Measurements from ENCODE around the gene RTL1.

The RTL1 gene

DNA sequence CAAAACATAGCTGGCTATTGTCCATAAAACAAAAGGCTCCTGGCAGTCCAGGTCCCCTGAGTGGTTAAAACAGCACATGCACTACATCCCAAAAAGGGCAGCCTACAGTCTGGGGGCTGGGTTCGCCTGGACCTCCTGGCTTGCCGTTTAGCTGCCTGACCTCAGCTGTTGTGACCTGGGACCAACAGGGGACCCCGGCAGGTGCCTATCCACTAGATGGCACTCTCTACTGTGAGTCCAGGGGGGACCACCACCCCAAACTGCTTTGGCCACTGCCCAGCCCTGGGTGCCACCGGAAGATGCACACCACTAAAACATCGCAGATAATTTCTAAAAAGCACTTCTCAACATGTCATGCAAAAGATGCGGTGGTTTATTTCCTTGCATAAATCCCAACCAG, 2.9 kb upstream of the RTL1 start:
- H3K4me3 ChIP-seq (ENCODE audit: low read length): no peak overlapping the region
- H3K4me2 ChIP-seq (ENCODE audit: low read depth, low read length): no peak overlapping the region

DNA sequence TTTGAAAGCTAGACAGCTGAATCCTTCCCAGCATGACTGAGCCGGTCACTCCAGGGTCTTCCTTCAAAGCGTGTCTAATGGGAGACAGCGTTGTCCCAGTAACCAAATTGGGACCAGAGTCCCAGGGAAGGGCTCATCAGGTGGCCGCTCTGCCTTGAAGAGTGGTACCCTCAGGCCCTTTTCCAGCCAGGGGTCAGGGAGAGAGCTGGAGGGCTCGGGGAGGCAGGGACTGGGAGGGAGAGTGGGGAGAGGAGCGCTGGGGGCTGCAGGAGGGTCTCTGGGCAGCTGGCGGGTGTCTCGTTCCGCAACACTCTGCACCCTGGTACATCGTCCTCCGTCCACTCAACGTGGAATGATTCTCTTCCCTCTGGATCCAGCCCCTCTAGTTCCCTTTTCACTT, 1.6 kb upstream of the RTL1 start:
- Histone ChIP-seq H3K79me2 (ENCODE audit: low read length) (no peaks in the 10 kb centered on the region), H3K27me3 (replicated peaks; ENCODE audit: insufficient read depth, low read length) (peaks cover 21% of the 10 kb centered on the region)

More for the DNA sequence above, 2.9 kb upstream of the RTL1 start:
- Histone ChIP-seq H3F3A (ENCODE audit: insufficient read depth, low read length) (no peaks in the 10 kb centered on the region), H3K27me3 (replicated peaks; ENCODE audit: insufficient read depth, low read length) (peaks cover 9% of the 10 kb centered on the region), H3K9ac (ENCODE audit: low read length) (no peak overlapping the region), H3K27ac (ENCODE audit: low read length) (no peak overlapping the region), H3K9me3 (replicated peaks; ENCODE audit: insufficient read depth, low read length) (no peaks in the 10 kb centered on the region), H4K20me1 (ENCODE audit: insufficient read depth, low read length) (no peaks in the 10 kb centered on the region), H2AFZ (ENCODE audit: low read length) (no peak overlapping the region), H3K79me2 (ENCODE audit: low read length) (no peaks in the 10 kb centered on the region), H3K4me1 (ENCODE audit: low read length) (no peaks in the 10 kb centered on the region), H3K36me3 (replicated peaks; ENCODE audit: insufficient read depth, low read length) (no peaks in the 10 kb centered on the region), H3K9me2 (replicated peaks; ENCODE audit: insufficient read depth, low read length) (no peaks in the 10 kb centered on the region)
- no peak for TF ChIP-seq EZH2phosphoT487 (IDR thresholded peaks at IDR 0.05; ENCODE audit: low read length)
- TF ChIP-seq, protein P1, sequence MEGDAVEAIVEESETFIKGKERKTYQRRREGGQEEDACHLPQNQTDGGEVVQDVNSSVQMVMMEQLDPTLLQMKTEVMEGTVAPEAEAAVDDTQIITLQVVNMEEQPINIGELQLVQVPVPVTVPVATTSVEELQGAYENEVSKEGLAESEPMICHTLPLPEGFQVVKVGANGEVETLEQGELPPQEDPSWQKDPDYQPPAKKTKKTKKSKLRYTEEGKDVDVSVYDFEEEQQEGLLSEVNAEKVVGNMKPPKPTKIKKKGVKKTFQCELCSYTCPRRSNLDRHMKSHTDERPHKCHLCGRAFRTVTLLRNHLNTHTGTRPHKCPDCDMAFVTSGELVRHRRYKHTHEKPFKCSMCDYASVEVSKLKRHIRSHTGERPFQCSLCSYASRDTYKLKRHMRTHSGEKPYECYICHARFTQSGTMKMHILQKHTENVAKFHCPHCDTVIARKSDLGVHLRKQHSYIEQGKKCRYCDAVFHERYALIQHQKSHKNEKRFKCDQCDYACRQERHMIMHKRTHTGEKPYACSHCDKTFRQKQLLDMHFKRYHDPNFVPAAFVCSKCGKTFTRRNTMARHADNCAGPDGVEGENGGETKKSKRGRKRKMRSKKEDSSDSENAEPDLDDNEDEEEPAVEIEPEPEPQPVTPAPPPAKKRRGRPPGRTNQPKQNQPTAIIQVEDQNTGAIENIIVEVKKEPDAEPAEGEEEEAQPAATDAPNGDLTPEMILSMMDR (IDR thresholded peaks at IDR 0.05; ENCODE audit: low read length): 0 out of 2 replicates have a peak, but pooled peaks have one; percentile 6
- no peak for DNase-seq

DNA sequence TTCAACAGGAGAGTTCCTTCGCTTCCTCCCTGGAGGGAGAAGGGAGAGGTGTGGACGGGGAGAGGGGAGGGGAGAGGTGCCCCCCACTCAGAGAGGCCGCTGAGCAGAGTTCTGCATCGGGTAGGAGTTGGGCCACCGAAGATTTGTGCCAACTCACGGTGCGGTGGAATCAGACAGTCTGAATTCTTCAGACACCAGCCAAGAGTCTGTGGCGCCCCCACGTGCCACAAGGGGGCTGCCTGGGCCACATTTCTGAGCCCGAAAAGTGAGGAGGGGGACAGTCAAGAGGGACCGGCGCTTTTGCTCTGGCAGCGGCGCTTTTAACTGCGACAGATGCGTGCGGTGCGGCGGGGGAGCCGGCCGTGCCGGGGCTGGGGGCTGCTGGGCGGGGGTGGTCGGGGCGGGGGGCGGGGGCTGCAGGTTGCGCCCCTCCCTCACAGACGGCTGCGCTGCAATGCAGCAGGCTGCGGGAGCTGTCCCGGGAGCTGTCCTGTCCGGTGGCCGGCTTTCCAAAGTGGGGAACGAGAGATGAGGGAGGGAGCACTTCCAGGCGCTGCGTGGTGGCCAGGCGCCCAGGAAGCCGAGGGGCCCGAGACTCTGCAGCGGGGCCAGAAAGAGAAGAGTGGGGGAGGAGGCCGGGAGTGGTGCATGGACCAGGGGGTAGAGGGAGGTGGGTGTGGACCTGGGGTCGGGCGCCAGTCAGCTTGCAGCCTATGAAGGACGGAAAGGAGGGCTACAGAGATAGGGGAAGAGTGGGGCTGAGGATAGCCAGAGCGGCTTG, 975 bp upstream of the RTL1 start:
- Histone ChIP-seq H3K4me2 (ENCODE audit: low read depth, low read length) (no peak overlapping the region), H2AFZ (ENCODE audit: low read length) (no peak overlapping the region), H3K36me3 (replicated peaks; ENCODE audit: insufficient read depth, low read length) (no peaks in the 10 kb centered on the region), H3K27me3 (replicated peaks; ENCODE audit: insufficient read depth, low read length) (peaks cover 28% of the 10 kb centered on the region), H3F3A (ENCODE audit: insufficient read depth, low read length) (no peaks in the 10 kb centered on the region), H3K4me1 (ENCODE audit: low read length) (no peaks in the 10 kb centered on the region), H3K9me3 (replicated peaks; ENCODE audit: insufficient read depth, low read length) (no peaks in the 10 kb centered on the region), H3K9me2 (replicated peaks; ENCODE audit: insufficient read depth, low read length) (no peaks in the 10 kb centered on the region), H4K20me1 (ENCODE audit: insufficient read depth, low read length) (no peaks in the 10 kb centered on the region), H3K79me2 (ENCODE audit: low read length) (no peaks in the 10 kb centered on the region), H3K27ac (ENCODE audit: low read length) (no peak overlapping the region), H3K4me3 (ENCODE audit: low read length) (no peak overlapping the region), H3K9ac (ENCODE audit: low read length) (no peak overlapping the region)
- no peak for DNase-seq
- TF ChIP-seq, protein P1 (IDR thresholded peaks at IDR 0.05; ENCODE audit: low read length): no peak
- TF ChIP-seq EZH2phosphoT487 (IDR thresholded peaks at IDR 0.05; ENCODE audit: low read length) (no peak), EZH2 (optimal IDR thresholded peaks at IDR 0.05; ENCODE audit: low read depth, low read length) (no peak)

More for the DNA sequence above, 1.6 kb upstream of the RTL1 start:
- H3F3A ChIP-seq (ENCODE audit: insufficient read depth, low read length): no peaks in the 10 kb centered on the region
- H3K9me2 ChIP-seq (replicated peaks; ENCODE audit: insufficient read depth, low read length): no peaks in the 10 kb centered on the region
- H3K36me3 ChIP-seq (replicated peaks; ENCODE audit: insufficient read depth, low read length): no peaks in the 10 kb centered on the region
- H3K27ac ChIP-seq (ENCODE audit: low read length): no peak overlapping the region
- no peak for TF ChIP-seq EZH2 (optimal IDR thresholded peaks at IDR 0.05; ENCODE audit: low read depth, low read length)
- no peak for TF ChIP-seq EZH2phosphoT487 (IDR thresholded peaks at IDR 0.05; ENCODE audit: low read length)
- TF ChIP-seq, protein P1 (IDR thresholded peaks at IDR 0.05; ENCODE audit: low read length): no peak
- DNase-seq: no peak
- H2AFZ ChIP-seq (ENCODE audit: low read length): no peak overlapping the region
- no peak overlapping the region for H3K4me2 ChIP-seq (ENCODE audit: low read depth, low read length)
- no peaks in the 10 kb centered on the region for H3K4me1 ChIP-seq (ENCODE audit: low read length)
- H3K9ac ChIP-seq (ENCODE audit: low read length): no peak overlapping the region
- no peaks in the 10 kb centered on the region for H3K9me3 ChIP-seq (replicated peaks; ENCODE audit: insufficient read depth, low read length)
- H3K4me3 ChIP-seq (ENCODE audit: low read length): no peak overlapping the region
- no peaks in the 10 kb centered on the region for H4K20me1 ChIP-seq (ENCODE audit: insufficient read depth, low read length)
